Mesendoderm (in vitro differentiated cells): Measurements from ENCODE around the gene AIF1.

Experiments used
- DNase-seq: peaks from one replicate; pipeline ENCODE4 v3.0.0; 2013
- H2AK5ac ChIP-seq: 2 replicates; pipeline ENCODE4 v1.6.1; 2013; ENCODE audit warnings: low read length, inconsistent platforms
- H2BK120ac ChIP-seq: 2 replicates; pipeline ENCODE4 v1.6.1; 2013; ENCODE audit warnings: low read depth, mild to moderate bottlenecking, low read length, moderate library complexity, mixed read lengths
- H2BK15ac ChIP-seq: replicated peaks from 2 replicates; pipeline ENCODE4 v1.6.1; 2013; ENCODE audit warnings: low read depth, mild to moderate bottlenecking, moderate library complexity
- H2BK5ac ChIP-seq: 2 replicates; pipeline ENCODE4 v1.6.1; 2013; ENCODE audit warnings: low read length, inconsistent platforms
- H3K18ac ChIP-seq: 2 replicates; pipeline ENCODE4 v1.6.1; 2013; ENCODE audit warnings: mild to moderate bottlenecking, low read length, mixed read lengths
- H3K23ac ChIP-seq: one replicate; pipeline ENCODE4 v1.6.1; 2013; ENCODE audit warnings: low read length
- H3K27ac ChIP-seq: 2 replicates; pipeline ENCODE4 v1.5.1; 2013; ENCODE audit warnings: low read depth, mild to moderate bottlenecking, inconsistent platforms, low read length, moderate library complexity
- H3K27me3 ChIP-seq: 2 replicates; pipeline ENCODE4 v1.6.1; 2013; ENCODE audit warnings: low read length, control low read depth, mild to moderate bottlenecking, inconsistent platforms; ENCODE audit not compliant: insufficient read depth, poor library complexity
- H3K36me3 ChIP-seq: 2 replicates; pipeline ENCODE4 v1.6.1; 2013; ENCODE audit warnings: low read length, inconsistent platforms; ENCODE audit not compliant: control insufficient read depth, insufficient read depth
- H3K4ac ChIP-seq: one replicate; pipeline ENCODE4 v1.6.1; 2013; ENCODE audit warnings: low read depth, mild to moderate bottlenecking, low read length, moderate library complexity
- H3K4me1 ChIP-seq: 2 replicates; pipeline ENCODE4 v1.6.1; 2013; ENCODE audit warnings: low read depth, low read length, inconsistent platforms; ENCODE audit not compliant: control insufficient read depth
- H3K4me2 ChIP-seq: 2 replicates; pipeline ENCODE4 v1.6.1; 2013; ENCODE audit warnings: low read length
- H3K4me3 ChIP-seq: 2 replicates; pipeline ENCODE4 v1.5.1; 2013; ENCODE audit warnings: mild to moderate bottlenecking, low read length
- H3K56ac ChIP-seq: one replicate; pipeline ENCODE4 v1.6.1; 2013; ENCODE audit warnings: low read length
- H3K79me1 ChIP-seq: 2 replicates; pipeline ENCODE4 v1.6.1; 2013; ENCODE audit warnings: low read length, inconsistent platforms
- H3K79me2 ChIP-seq: 2 replicates; pipeline ENCODE4 v1.6.1; 2013; ENCODE audit warnings: mild to moderate bottlenecking, low read length; ENCODE audit not compliant: control insufficient read depth, insufficient read depth
- H3K9ac ChIP-seq: 2 replicates; pipeline ENCODE4 v1.6.1; 2013; ENCODE audit warnings: low read length, inconsistent platforms
- H4K5ac ChIP-seq: one replicate; pipeline ENCODE4 v1.6.1; 2013; ENCODE audit warnings: low read length
- H4K8ac ChIP-seq: one replicate; pipeline ENCODE4 v1.6.1; 2013; ENCODE audit warnings: low read depth, mild to moderate bottlenecking, control low read depth, low read length, moderate library complexity
- WGBS: extraction: QIAGEN DNeasy Blood & Tissue Kit; methylation state at CpG from one replicate; pipeline ENCODE4 v1.1.7; 2013; ENCODE audit warnings: low lambda C conversion rate, missing lambda C conversion rate; ENCODE audit not compliant: insufficient coverage; ENCODE audit errors: extremely low coverage; 5-methylcytosine and 5-hydroxymethylcytosine counted together

Gene AIF1

DNA sequence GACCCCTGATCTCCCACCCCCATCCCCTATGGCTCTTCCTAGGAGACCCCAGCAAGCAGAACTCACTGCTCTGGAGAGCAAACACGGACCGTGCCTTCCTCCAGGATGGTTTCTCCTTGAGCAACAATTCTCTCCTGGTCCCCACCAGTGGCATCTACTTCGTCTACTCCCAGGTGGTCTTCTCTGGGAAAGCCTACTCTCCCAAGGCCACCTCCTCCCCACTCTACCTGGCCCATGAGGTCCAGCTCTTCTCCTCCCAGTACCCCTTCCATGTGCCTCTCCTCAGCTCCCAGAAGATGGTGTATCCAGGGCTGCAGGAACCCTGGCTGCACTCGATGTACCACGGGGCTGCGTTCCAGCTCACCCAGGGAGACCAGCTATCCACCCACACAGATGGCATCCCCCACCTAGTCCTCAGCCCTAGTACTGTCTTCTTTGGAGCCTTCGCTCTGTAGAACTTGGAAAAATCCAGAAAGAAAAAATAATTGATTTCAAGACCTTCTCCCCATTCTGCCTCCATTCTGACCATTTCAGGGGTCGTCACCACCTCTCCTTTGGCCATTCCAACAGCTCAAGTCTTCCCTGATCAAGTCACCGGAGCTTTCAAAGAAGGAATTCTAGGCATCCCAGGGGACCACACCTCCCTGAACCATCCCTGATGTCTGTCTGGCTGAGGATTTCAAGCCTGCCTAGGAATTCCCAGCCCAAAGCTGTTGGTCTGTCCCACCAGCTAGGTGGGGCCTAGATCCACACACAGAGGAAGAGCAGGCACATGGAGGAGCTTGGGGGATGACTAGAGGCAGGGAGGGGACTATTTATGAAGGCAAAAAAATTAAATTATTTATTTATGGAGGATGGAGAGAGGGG is 41.6 kb upstream of the AIF1 start:
- no peak overlapping the region for H2BK15ac ChIP-seq
- H3K4ac ChIP-seq, result no peak overlapping the region
- peak overlapping the region; percentile 32 for H2AK5ac ChIP-seq
- DNase-seq, result peak; percentile 88
- no peak overlapping the region for H4K5ac ChIP-seq
- no peak overlapping the region for H3K4me2 ChIP-seq
- no peak overlapping the region for H2BK5ac ChIP-seq
- H3K56ac ChIP-seq, result no peak overlapping the region
- H4K8ac ChIP-seq, result no peak overlapping the region
- H3K4me1 ChIP-seq, result peaks cover 2% of the 10 kb centered on the region
- no peak overlapping the region for H3K4me3 ChIP-seq
- no peaks in the 10 kb centered on the region for H3K79me2 ChIP-seq
- H2BK120ac ChIP-seq, result no peak overlapping the region
- no CpG with 5 or more reads among the region's 9 CpGs for WGBS
- H3K79me1 ChIP-seq, result no peaks in the 10 kb centered on the region
- no peak overlapping the region for H3K18ac ChIP-seq
- no peak overlapping the region for H3K9ac ChIP-seq
- no peaks in the 10 kb centered on the region for H3K36me3 ChIP-seq
- H3K27me3 ChIP-seq, result no peaks in the 10 kb centered on the region
- no peak overlapping the region for H3K27ac ChIP-seq
- no peak overlapping the region for H3K23ac ChIP-seq

DNA sequence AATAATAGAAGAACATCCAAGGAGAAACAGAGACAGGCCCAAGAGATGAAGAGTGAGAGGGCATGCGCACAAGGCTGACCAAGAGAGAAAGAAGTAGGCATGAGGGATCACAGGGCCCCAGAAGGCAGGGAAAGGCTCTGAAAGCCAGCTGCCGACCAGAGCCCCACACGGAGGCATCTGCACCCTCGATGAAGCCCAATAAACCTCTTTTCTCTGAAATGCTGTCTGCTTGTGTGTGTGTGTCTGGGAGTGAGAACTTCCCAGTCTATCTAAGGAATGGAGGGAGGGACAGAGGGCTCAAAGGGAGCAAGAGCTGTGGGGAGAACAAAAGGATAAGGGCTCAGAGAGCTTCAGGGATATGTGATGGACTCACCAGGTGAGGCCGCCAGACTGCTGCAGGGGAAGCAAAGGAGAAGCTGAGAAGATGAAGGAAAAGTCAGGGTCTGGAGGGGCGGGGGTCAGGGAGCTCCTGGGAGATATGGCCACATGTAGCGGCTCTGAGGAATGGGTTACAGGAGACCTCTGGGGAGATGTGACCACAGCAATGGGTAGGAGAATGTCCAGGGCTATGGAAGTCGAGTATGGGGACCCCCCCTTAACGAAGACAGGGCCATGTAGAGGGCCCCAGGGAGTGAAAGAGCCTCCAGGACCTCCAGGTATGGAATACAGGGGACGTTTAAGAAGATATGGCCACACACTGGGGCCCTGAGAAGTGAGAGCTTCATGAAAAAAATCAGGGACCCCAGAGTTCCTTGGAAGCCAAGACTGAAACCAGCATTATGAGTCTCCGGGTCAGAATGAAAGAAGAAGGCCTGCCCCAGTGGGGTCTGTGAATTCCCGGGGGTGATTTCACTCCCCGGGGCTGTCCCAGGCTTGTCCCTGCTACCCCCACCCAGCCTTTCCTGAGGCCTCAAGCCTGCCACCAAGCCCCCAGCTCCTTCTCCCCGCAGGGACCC is 40.6 kb upstream of the AIF1 start:
- no peak overlapping the region for H2BK15ac ChIP-seq
- no CpG with 5 or more reads among the region's 14 CpGs for WGBS
- H3K79me2 ChIP-seq, result no peaks in the 10 kb centered on the region
- no peak overlapping the region for H3K23ac ChIP-seq
- no peak overlapping the region for H4K5ac ChIP-seq
- H3K18ac ChIP-seq, result no peak overlapping the region
- H3K9ac ChIP-seq, result no peak overlapping the region
- no peak overlapping the region for H2BK5ac ChIP-seq
- H3K4me3 ChIP-seq, result no peak overlapping the region
- DNase-seq, result peak; percentile 63
- H3K36me3 ChIP-seq, result no peaks in the 10 kb centered on the region
- H3K79me1 ChIP-seq, result no peaks in the 10 kb centered on the region
- no peak overlapping the region for H2AK5ac ChIP-seq
- H3K27ac ChIP-seq, result no peak overlapping the region
- H4K8ac ChIP-seq, result no peak overlapping the region
- H2BK120ac ChIP-seq, result no peak overlapping the region
- H3K56ac ChIP-seq, result no peak overlapping the region
- no peak overlapping the region for H3K4ac ChIP-seq
- H3K4me1 ChIP-seq, result peaks cover 2% of the 10 kb centered on the region
- H3K27me3 ChIP-seq, result no peaks in the 10 kb centered on the region
- H3K4me2 ChIP-seq, result no peak overlapping the region

DNA sequence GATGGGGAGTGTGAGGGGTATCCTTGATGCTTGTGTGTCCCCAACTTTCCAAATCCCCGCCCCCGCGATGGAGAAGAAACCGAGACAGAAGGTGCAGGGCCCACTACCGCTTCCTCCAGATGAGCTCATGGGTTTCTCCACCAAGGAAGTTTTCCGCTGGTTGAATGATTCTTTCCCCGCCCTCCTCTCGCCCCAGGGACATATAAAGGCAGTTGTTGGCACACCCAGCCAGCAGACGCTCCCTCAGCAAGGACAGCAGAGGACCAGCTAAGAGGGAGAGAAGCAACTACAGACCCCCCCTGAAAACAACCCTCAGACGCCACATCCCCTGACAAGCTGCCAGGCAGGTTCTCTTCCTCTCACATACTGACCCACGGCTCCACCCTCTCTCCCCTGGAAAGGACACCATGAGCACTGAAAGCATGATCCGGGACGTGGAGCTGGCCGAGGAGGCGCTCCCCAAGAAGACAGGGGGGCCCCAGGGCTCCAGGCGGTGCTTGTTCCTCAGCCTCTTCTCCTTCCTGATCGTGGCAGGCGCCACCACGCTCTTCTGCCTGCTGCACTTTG is 39.6 kb upstream of the AIF1 start, which contains the start of gene TNF:
Gene TNF, plus strand, starts transcription at position 231 of the 567 bp plus-strand sequence. Its CDS starts 177 bp downstream, at position 408.
- Histone ChIP-seq H4K8ac (no peak within 1 kb of the TSS), H3K4me1 (peaks cover 2% of the 10 kb centered on the region), H3K4me3 (no peak within 1 kb of the TSS), H2BK120ac (no peak within 1 kb of the TSS), H3K4me2 (no peak within 1 kb of the TSS), H3K27ac (no peak within 1 kb of the TSS), H3K9ac (no peak within 1 kb of the TSS), H3K23ac (no peak within 1 kb of the TSS), H3K79me1 (no peaks in the 10 kb centered on the region), H3K36me3 (no peaks in the 10 kb centered on the region), H3K56ac (no peak within 1 kb of the TSS), H2AK5ac (no peak within 1 kb of the TSS), H4K5ac (no peak within 1 kb of the TSS), H2BK5ac (no peak within 1 kb of the TSS), H3K18ac (no peak within 1 kb of the TSS), H3K4ac (no peak within 1 kb of the TSS), H2BK15ac (no peak within 1 kb of the TSS), H3K27me3 (no peaks in the 10 kb centered on the region), H3K79me2 (no peaks in the 10 kb centered on the region)
- no CpG with 5 or more reads among the region's 19 CpGs for WGBS
- no peak for DNase-seq

DNA sequence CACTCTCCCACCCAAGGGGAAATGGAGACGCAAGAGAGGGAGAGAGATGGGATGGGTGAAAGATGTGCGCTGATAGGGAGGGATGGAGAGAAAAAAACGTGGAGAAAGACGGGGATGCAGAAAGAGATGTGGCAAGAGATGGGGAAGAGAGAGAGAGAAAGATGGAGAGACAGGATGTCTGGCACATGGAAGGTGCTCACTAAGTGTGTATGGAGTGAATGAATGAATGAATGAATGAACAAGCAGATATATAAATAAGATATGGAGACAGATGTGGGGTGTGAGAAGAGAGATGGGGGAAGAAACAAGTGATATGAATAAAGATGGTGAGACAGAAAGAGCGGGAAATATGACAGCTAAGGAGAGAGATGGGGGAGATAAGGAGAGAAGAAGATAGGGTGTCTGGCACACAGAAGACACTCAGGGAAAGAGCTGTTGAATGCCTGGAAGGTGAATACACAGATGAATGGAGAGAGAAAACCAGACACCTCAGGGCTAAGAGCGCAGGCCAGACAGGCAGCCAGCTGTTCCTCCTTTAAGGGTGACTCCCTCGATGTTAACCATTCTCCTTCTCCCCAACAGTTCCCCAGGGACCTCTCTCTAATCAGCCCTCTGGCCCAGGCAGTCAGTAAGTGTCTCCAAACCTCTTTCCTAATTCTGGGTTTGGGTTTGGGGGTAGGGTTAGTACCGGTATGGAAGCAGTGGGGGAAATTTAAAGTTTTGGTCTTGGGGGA is 38.9 kb upstream of the AIF1 start:
- Histone ChIP-seq H2BK120ac (no peak overlapping the region), H2BK15ac (no peak overlapping the region)
- WGBS, result 100% methylated on average over 2 of the region's 8 CpGs

DNA sequence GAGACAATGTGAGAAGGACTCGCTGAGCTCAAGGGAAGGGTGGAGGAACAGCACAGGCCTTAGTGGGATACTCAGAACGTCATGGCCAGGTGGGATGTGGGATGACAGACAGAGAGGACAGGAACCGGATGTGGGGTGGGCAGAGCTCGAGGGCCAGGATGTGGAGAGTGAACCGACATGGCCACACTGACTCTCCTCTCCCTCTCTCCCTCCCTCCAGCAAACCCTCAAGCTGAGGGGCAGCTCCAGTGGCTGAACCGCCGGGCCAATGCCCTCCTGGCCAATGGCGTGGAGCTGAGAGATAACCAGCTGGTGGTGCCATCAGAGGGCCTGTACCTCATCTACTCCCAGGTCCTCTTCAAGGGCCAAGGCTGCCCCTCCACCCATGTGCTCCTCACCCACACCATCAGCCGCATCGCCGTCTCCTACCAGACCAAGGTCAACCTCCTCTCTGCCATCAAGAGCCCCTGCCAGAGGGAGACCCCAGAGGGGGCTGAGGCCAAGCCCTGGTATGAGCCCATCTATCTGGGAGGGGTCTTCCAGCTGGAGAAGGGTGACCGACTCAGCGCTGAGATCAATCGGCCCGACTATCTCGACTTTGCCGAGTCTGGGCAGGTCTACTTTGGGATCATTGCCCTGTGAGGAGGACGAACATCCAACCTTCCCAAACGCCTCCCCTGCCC is 38.0 kb upstream of the AIF1 start:
- Histone ChIP-seq H3K79me1 (no peaks in the 10 kb centered on the region), H4K8ac (no peak overlapping the region), H3K36me3 (no peaks in the 10 kb centered on the region), H3K56ac (no peak overlapping the region), H3K27ac (no peak overlapping the region), H3K4me2 (no peak overlapping the region), H3K4me3 (no peak overlapping the region), H2BK15ac (no peak overlapping the region), H4K5ac (no peak overlapping the region), H3K18ac (no peak overlapping the region), H2BK120ac (no peak overlapping the region), H3K9ac (no peak overlapping the region), H3K79me2 (no peaks in the 10 kb centered on the region), H3K4me1 (peaks cover 5% of the 10 kb centered on the region), H2AK5ac (peak overlapping the region; percentile 22), H2BK5ac (no peak overlapping the region), H3K23ac (no peak overlapping the region), H3K27me3 (no peaks in the 10 kb centered on the region), H3K4ac (no peak overlapping the region)
- WGBS, result no CpG with 5 or more reads among the region's 19 CpGs
- no peak for DNase-seq

More for the DNA sequence above, 38.9 kb upstream of the AIF1 start:
- no peak overlapping the region for H2AK5ac ChIP-seq
- H3K27me3 ChIP-seq, result no peaks in the 10 kb centered on the region
- H3K4me3 ChIP-seq, result no peak overlapping the region
- H3K79me2 ChIP-seq, result no peaks in the 10 kb centered on the region
- no peaks in the 10 kb centered on the region for H3K79me1 ChIP-seq
- no peak overlapping the region for H3K9ac ChIP-seq
- H3K36me3 ChIP-seq, result no peaks in the 10 kb centered on the region
- no peak overlapping the region for H3K4ac ChIP-seq
- H3K56ac ChIP-seq, result no peak overlapping the region
- H3K4me1 ChIP-seq, result peaks cover 2% of the 10 kb centered on the region
- no peak overlapping the region for H4K5ac ChIP-seq
- no peak overlapping the region for H2BK5ac ChIP-seq
- no peak for DNase-seq
- no peak overlapping the region for H4K8ac ChIP-seq
- no peak overlapping the region for H3K18ac ChIP-seq
- H3K4me2 ChIP-seq, result no peak overlapping the region
- H3K27ac ChIP-seq, result no peak overlapping the region
- H3K23ac ChIP-seq, result no peak overlapping the region
